GM18517 (cell line): ENCODE measurements around the gene SLC14A1.
"Not testable (repeated sequence)": the region's sequence is repeated elsewhere in the genome, so short reads cannot be mapped to it uniquely, and the experiment has no call there.

Source experiments
- ATAC-seq: cut with Tn5 transposase; IDR thresholded peaks from one replicate; pipeline ENCODE4 v1.9.1; 2021; ENCODE audit warnings: mild to moderate bottlenecking, moderate library complexity; ENCODE audit not compliant: unreplicated experiment

The SLC14A1 gene

DNA sequence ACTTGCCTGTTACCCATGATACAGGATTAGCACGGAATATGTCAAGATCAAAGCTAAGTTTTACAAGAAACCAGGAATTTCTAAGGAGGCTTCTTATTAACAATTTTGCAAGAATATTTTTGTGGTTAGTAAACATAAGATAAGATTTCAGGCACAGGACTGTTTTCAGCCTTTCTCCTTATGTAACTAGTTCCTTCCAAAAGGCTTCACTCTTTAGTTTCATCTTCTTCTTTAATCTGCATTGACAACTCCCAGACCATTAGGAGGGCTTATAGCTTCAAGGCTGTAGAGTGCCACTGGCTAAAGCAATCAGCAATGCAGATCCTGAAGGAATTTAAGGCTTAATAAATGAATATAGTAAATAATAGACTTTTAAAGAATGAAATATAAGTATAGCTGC, 29.3 kb downstream of the SLC14A1 start:
- ATAC-seq, result no peak

DNA sequence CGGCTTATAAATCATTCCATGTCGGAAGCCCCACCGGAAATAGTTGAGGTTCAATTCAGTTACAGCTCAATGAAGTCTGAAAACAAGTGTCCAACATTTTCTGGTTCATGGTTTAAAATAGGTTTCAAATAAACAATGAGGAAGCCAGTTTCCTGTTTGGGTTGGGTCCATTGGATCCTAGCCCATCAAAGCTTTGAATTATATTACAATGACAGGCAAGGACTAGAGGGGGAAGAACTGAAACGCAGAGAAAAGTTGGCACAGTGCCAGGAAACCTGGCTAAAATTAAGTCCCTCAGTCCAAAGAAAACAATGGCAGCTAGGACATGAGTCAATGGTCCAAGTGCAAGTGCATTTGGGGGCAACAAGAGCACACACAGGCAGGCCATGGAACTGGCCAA, 32.0 kb downstream of the SLC14A1 start:
- ATAC-seq, result no peak

DNA sequence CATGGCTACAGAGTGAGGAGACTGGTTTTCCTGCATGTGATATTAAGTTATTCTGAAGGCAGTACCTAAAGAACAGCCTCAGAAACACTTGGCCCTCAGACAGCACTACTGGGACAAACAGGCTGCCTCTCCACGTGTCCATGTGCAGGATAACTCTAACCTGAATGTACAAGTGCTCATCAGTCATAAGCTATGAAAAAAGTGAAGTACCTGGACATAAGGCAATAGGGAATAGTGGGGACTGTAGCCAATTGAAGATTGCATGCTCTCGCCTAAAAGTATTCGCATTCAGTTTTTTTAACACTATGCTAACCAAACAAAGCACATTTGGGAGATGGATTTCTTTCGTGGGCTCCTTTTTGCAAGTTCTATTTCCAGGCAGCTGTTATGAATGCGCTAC, 33.0 kb downstream of the SLC14A1 start:
- no peak for ATAC-seq

DNA sequence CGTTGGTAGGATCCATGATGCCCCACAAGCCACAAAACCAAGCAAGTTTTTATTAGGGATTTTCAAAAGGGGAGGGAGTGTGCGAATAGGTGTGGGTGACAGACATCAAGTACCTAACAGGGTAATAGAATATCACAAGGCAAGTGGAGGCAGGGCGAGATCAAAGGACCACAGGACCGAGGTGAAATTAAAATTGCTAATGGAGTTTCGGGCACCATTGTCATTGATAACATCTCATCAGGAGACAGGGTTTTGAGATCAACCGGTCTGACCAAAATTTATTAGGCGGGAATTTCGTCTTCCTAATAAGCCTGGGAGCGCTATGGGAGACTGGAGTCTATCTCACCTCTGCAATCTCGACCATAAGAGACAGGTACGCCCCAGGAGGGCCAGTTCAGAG, 33.7 kb downstream of the SLC14A1 start:
- not testable (repeated sequence) for ATAC-seq

DNA sequence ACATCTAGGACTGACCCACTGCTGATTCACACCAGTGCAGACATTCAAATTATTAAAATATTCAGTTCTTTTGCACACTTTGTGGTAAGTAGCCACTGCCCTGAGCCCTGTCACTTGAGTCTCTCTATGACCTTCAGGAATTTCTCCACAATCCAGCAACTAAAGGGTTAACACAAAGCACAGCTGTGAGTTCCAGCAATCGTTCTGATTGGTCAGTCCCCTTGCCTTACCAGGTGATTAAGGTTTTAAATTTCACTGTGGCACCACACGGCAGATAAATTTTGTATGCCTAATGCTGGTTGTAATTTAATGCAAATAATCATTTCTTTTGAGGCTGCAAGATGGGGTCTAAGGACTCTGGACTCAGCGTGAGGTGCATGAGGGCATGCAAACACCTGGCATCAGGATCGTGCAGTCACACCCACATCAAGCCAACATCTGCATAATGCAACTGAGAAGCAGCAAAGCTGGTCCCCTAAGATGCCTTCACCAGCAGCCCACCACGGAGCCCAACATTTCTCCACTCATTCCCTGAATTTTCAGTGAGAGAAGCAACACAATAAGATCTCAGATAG, 36.6 kb downstream of the SLC14A1 start:
- ATAC-seq, result no peak

DNA sequence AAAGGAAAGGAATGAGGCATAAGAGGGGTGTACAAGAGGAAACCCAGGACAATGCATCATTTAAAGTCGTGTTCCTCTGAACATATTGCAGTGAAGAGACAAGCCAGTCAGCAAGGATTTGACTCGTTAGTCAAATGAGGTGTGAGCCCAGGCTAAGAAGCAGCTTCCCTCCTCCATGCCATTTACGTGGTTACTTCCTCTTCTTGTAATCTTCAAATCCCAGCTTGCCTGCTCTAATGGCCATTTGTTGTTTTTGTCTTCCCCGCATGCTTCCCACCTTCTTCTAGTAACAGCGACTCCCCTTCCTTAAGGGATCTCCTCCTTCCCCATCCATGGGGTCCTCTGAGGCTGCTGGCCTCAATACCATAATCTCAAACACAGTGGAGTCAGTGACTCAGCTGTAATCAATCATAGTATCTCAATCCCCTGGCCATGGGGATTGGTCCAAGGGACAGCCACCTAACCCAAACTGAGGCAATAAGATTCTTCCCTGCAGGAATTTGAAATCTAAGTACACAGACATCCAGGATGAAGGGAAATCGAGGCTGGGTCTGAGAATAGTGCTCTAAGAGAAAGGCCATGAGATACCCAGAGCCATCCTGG, 37.6 kb downstream of the SLC14A1 start:
- no peak for ATAC-seq

DNA sequence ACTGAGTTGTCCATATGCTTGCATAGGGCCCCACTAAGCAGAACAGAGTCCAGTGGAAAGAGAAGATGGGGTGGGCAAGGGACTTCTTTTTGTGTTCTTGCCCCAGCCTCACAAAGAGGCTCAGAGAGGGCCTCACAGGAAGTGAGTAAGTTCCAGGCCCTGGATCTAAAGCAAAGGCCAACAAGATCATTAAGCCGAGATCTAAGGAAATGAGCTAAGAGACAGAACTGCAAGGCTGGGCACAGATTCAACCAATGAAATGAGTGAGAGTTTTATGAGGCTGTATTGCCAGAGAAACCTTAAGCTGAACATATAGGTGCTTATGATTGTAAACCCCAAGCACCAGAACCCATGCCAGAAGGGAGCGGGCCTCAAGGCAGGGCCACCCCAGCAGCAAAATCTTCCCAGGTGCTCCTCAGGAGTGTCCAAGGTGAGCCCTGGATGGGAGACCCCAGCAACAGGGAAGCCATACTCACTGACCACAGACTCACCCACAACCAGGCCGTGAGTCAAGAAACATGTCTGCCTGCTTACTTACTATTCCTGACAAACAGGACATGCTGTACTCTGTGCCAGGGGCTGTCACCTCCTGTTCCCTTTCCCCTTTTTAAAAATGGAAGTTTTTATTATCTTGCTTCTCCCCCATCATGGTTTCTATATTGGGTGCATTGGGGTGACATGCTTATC, 40.2 kb downstream of the SLC14A1 start:
- ATAC-seq, result no peak

DNA sequence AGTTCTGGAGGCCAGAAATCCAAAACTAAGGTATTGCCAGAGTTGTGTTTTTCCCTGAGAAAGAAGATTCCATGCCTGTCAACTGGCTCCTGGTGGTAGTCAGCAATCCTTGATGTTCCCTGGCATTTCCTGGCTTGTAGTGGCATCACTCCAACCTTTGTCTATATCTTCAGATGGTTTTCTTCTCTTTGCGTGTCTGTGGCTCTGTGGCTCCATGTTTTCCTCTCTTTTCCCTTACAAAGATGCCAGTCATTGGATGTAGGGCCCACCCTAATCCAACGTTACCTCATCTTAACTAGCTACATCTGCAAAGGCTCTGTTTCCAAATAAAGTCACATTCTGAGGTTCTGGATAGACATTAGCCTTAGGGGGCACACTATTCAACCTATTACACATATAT, 41.8 kb downstream of the SLC14A1 start:
- ATAC-seq, result no peak

DNA sequence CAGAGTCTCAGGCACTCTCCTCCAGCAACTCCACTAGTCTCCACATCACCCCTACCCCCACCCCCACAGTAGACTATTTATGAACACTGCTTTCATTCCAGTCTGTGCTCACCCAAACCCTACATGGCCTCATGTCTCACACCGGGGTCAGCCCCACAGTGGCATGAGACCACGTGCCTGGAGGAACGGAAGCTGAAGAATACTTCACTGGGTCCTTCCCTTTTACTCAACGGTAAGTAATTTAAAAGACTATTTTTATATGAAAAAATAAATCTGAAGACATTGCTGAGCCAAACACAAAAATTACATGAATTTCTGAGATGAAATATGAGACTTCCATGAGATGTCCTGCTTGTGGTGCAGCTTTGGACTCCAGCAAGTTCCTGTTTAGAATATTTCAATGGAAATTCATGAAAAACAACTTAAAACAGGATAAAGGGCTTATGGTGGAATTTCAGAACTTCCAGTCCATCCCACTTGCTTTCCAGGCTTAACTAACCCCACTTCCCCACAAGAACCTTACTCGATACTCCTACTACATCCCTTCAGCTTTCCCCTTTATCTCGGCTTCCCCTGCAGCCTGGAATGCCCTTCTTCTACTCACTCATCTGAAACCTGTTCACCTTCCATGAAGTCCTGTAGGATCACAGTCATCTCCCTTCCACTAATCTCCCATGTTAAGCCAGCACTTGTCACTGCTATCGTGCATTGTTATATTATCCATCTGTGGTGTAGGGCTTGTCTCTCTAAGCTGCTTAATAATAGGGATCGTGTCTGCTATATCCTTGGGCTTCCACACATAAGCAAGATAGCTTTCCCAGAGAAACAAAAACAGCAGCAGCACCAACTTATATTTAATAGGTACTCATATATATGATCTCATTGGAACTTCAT, 47.9 kb downstream of the SLC14A1 start:
- no peak for ATAC-seq

DNA sequence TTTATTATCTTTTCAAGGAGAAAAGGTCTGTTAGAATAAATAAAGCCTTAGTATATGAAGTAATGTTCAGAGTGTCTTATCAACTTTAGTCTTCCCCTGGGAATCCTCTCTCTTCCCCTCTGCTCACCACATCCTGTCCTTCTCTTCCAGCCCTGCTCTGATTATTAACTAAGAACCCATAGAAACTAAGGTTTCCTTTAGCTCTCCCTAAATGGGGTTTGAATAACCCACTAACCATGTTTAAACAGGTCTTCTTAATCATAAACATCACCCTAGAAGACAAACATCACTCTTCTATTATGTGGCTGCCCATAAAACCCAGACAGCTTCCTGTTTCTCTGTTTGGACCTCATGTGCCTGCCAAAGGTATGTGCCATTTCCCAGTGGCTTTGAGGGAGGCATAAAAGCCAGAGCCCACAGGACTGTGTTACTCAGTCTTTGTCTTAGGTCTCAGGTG, 50.1 kb downstream of the SLC14A1 start:
- no peak for ATAC-seq

DNA sequence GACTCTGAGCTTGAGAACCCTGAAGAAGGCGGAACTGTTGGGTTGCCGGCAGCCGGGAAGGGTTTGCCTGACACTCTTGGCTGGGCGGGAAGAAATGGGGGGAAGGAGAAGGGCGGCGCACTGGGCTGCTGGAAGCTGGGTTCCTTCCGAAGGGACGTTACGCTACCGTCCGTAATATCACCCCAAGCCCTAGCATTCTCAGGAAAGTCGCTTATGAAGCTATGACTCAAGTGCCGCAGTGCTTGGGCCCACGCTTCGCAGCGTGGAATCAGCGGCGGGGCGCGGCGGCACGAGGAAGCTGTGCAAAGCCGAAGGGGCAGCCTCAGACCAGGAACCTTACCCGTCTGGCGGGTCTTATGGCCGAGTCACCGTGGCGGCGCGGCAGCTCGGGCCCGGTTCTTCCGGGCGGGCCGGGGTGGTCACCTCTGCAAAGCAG, 51.3 kb downstream of the SLC14A1 start:
- peak; percentile 77 for ATAC-seq

DNA sequence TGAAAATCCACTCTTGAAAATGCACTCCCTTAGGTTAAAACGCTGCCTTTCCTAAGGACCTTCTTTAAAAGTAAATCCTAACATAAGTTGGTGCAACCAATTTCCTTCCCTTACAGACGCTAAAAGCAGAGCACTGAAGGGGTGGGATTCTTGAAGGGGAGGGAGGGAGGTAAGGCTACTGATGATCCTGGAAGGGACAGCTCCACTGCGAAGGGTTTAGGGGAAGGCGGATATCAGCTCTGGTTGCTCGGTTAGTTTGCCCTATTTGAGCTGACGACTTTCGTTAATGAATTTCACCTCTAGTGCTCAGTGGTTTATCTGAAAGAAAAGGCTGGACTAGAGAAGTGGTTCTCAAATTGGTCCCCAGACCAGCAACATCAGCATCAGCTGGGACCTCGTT, 51.8 kb downstream of the SLC14A1 start:
- ATAC-seq, result no peak

DNA sequence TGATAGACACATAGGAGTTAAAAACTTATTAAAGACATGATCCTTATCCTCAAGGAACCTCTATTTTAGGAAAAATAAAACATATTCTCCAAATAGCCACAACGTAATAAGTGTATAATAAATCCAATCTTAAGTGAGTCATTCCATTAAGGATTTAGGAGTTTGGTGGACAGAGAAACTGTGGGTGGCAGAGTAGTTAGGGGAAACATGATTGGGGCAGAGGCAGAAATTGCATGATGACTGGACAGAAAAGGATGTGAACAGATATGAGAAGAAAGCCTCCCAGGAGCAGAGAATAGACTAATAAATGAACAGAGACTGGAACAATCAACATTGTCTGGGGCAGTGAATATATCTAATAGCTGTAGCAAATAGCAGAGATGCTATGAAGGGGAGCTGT, 53.4 kb downstream of the SLC14A1 start:
- no peak for ATAC-seq

DNA sequence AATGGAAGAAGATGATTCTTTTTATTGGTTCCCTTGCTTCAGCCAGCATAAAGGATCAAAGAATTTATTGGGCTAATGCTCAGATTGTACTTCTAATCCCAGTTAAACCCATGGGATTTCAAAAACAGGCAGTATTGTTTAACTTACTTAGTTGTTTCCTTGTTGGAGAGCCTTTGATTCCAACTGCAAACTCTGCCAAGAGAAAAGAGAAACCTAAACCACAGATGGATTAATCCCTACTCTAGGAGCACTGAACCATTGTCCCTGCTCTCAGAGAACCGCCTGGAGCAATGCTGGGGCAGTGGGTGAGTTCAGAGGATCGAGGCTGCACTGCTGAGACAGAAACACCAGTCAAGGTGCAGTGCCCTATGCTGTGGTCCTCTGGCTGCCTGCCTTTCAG, 56.6 kb downstream of the SLC14A1 start:
- ATAC-seq, result no peak

DNA sequence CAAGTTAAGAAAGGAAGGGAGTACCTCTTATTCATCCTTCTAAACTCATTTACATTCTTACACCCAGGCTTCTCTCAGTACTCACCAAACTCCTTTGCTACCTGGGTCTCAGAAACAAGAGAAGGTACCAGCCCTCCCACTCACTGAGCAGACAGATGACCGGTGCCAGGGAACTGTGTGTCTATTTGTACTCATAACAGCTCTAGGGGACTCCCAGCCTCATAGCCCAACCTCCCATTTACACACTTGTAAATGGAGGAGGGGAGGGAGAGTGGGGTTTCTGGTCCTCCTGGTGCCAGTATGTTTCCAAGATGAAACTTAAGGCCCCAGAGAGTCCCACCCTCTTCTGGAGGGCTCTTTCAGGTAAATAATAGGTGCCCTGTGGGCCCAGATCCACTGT, 58.7 kb downstream of the SLC14A1 start:
- no peak for ATAC-seq

DNA sequence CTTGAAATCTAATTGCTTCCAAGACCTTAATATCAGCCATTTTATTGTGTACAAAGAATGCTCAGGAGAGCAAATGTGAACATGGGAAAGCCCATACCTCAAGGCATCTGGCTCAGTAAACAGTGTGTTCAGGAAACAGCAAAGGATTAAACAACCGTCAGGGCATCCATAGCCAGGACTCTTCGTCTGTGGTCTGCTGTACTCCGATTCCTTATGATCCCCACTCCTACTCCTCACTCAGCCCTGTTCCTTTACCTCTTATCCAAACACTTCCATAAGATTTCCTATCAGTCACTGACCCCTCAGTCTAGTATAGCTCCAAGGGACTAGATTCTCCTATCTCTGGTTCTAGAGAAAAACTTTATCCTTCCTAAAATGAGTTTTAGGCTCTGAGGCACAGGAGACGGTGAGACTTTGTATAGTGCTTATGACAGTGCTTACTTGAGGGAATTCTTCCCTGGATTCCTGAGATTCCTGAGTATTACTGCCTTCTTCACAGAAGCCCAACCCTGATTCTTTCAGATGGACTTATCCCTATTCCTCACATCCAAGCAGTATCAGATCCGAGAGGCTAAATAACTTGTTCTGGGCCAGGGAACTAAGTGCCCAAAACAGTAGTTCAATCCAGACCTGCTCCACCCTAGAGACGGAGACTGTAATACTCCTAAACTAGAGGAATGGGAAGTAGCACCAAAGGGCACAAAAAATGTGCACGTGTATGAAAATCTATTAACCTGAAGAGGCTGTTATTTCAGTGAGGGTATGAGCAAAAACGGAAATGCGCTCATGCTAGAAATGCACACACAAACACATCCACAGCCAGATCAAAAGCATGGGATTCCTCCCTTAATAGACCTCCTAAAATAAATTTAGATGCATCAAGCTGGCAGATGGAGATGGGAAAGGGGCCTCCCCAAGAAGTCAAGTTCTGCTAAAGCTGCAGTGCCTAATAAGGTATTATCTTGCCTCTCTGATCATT, 59.4 kb downstream of the SLC14A1 start:
- no peak for ATAC-seq

DNA sequence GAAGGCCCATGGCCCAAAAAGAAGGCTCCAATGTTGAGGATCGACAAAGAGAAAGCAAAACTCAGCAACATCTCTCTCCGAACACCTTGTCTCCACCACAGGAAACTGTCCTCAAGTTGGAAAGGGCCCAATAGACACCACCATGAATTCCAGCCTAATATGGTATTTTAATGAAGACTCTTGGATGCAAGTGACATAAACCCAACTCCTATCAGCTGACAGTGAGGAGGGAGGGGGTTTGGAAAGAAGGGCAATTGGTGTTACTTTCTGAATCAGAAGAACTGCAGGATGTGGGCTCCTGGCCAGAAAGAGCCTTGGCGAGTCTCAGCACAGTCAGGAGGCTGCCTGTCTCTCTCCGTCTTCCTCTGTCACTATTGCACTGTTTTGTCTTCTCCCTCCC, 61.2 kb downstream of the SLC14A1 start:
- ATAC-seq, result no peak

DNA sequence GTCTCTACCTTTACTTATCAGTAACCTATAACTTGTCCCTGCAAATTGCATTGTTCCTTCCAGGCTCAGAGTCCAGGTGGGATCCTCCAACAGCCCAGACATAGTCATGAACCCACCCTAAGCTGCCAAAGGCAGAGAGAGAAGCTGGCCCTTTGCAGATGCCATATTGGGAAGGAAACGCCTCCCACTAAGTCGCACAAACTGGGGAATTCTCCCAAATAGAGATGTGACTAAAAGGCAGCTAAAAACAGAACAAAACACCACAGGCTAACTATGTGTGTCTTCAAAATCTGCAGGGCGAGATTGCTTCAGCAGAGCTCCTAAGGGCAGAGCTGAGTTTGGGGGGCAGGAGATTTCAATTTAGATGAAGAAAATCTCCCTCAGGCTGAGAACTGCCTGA, 63.0 kb downstream of the SLC14A1 start:
- no peak for ATAC-seq

DNA sequence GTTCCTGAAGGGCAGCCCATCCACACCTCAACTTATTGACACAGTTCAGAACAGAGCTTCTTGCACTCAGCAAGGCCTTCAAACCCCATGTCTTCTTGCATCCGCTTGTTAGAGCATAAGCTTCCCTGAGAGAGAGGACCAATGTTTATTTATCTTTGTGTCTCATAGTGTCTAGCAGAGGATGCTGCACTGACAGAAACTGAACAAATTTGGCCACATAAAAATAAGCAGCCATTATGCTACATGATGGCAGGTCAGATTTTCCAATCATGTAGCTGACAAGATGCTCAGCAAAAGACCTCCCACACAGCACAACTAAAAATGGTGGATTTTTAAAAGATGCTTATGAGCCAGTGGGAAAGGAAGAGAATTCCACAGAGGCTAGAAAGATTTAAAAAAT, 63.4 kb downstream of the SLC14A1 start:
- ATAC-seq, result no peak

DNA sequence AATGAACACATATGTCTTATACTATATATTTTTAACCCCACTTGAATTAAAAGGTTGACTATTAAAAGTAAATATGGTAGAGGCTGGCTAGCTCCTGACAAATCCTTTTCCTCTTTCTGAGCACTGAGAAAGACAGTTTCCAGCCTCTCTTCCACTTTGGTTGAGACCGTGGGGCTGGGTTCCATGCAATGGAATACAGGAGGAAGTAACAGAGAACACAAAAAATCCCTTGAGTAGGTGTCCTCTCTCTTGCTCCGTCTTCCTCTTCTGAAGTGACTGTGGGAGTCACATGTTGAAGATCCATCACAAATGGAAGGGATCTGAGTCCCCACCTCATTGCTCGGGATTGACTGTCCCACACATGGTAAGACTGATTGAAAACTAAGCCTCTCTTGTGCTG, 64.9 kb downstream of the SLC14A1 start:
- ATAC-seq, result no peak
